GM21447 (cell line): ENCODE results near the gene NSMCE1.

Experiments
- ATAC-seq: cut with Tn5 transposase; IDR thresholded peaks from one replicate; pipeline ENCODE4 v1.9.1; 2021; ENCODE audit not compliant: unreplicated experiment

Gene NSMCE1

DNA sequence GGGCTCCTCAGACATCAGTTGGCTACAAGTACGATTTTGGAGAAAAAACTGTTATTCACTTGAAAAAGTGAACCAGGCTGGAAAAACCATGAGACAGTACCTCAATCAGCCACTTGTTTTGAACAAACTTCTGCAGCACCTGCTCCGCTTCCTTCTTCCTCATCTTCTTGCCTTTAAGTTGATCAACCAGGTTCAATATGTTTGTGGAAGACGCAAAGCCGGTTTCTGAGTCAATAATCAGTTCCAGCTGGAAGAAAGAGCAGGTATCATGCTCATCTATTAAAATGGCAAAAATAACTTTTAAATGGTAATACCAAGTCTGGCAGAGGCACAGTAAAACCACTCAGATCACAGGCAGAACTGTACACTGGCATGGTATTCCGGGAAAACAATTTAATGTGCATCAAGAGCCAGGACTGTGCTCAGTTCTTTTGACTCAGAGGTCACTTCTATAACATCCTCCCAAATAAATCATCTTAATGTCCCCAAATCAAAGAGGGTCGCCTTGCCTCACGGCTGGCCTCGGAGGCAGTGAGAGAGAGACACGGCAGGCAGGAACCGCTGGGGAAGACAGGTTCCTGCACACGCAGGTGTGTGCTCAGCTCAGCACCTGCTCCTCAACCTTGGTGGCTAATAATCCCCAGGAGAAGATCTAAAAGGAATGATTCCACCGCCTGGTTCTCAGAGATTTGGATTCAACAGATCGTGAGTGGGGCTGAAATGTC, 35.5 kb downstream of the NSMCE1 start:
- ATAC-seq = no peak

GRCh38 chr16:27232061-27232900, 36.3 kb downstream of the NSMCE1 start:
- ATAC-seq = peak; percentile 69

- no peak for ATAC-seq
Observed at GRCh38 chr16:27231692-27232060, 36.9 kb downstream of the NSMCE1 start.

GRCh38 chr16:27230562-27231001, 38.0 kb downstream of the NSMCE1 start:
- ATAC-seq = no peak

DNA sequence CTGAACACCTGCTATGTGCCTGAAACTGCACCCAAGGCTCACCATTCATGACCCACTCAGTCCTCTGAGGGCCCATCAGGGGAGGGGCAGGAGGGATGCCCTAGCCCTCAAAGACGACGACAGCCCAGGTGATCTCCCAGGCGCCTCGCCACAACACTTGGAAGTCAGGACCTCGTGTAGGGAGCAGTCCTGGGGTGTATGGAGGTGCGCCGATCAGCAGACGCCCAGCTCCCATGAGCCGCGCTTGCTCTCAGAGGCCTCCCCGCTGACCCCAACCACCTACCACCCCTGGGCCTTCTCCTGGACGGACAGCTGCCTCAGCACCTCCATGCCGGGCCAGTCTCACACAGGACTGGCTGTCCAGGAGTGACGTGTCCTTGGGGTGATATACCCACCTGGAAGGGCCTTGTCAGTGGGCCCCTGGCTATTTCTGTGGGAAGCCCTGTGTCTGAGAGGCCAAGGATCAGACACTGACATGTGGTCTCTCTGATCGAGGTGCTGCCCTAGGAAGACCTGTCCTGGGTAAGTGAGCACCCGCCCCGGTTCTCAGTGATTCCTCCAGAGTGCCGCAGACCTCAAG, 38.6 kb downstream of the NSMCE1 start:
- ATAC-seq = no peak

DNA sequence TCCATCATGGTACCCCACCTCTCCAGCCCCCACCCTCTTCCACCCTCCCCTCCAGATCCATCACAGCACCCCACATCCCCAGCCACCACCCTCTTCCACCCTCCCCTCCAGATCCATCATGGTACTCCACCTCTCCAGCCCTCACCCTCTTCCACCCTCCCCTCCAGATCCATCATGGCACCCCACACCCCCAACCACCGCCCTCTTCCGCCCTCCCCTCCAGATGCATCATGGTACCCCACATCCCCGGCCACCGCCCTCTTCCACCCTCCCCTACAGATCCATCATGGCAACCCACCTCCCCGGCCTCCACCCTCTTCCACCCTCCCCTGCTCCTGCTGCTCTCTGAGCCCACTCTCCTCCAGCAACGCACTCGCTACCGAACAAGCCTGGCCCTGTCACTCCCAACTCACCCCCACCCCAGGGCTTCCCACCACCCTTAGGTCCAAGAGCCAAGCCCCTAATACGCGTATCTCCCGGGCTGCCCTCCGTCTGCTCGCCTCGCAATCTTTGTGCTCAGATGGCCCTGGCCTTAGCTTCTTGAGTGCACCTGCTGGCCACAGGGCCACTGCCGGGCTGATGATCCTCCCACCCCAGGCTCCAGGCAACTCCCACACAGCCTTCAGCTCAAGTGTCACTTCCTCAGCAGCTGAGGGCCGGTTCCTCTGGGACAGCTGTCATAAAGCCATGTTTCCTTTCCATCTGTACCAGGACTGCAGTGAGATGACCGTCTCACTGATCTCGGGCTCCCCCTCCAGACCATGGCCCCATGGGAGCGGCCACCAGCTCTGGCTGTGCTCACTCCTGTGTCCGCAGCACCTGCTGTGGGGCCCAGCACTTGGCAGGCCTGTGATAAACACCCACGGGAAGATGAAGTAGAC, 39.7 kb downstream of the NSMCE1 start:
- ATAC-seq = no peak

- ATAC-seq = no peak
Observed at GRCh38 chr16:27228045-27228444, 40.5 kb downstream of the NSMCE1 start.

DNA sequence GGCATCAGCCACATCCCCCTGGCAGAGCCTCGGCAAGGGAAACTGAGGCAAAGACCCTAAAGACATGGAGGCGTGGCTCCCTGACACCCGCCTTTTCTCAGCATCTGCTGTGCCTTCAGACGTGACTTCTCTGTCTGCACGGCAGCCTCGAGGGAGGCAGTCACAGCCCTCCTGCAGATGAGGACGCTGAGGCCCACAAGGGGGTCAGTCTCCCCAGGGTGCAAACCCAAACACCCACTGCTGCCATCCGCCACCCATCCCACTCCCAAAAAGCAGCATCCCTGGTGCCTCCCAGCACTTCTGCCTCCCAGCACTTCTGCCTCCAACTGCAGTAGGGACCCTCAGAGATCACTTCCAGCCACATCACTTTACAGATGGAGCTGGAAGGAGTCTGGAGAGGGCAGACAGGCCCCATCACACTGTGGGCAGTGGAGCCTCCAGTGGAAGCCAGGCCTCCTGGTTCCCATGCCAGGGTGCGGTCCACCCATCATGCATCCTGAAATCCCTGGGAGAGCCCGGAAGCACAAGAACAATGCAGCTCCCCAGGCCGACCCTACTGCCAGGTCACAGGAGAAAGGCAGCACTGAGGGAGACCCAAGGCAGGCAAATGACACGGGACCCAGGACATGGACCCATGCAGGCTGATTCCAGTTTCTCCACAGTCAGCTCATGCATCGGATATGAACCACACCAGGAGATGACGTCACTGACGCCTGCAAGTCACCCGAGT, 41.4 kb downstream of the NSMCE1 start:
- ATAC-seq = no peak

DNA sequence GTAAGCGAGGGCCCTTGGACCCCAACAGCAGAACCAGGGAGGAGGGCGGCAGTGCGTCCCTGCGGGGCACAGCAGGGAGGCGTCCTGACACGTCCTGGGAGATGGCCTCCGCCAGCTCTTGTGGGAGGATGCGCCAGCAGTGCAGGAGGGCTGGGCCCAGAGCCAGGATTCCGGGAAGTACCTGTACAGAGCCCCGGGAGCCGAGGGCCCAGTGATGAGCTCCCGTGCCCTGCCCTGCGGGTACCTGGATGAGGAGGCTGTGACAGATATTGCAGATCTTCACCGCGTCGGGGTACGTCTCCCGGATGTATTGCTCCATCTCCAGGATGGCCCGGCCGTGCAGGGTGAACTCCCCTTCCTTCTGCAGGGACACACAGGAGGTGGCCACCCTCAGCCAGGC, 42.1 kb downstream of the NSMCE1 start:
- ATAC-seq = no peak

DNA sequence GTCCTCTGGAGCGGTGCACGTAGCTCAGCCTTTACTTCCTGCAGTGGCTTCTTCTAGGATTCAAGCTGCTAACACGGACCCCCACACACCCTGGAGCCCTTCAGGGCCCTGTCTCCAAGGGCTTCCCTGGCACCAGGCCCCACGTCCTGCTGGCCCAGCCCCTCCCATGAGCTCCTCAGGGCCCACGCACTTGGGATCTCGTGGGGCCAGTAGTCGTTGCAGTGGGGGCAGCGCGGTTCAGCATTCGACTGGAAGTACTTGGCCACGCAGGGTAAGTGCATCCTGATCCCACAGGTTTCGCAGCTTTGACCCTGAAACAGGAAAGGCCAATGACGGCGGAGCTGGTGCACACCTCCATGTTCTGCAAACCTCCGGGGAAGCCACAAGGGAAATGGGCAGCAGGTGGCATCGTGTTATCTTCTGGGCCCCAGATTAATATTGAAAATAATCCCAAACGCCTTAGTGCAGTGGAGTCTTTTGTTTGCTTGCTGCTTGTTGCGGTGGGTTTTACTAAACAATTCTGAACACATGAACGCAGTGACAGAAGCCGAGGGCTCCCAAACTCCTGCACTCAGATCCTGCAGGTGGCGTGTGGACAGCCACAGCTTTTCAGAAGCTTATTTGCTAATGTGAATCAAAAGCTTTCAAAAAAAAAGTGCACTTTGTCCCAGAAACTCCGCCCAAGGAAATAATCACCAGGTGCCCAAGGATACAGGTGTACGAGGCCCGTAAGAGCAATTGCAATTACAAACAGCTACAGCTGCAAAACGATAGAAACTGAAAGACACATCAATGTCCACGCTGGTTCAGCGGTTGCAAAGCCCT, 42.8 kb downstream of the NSMCE1 start:
- no peak for ATAC-seq

DNA sequence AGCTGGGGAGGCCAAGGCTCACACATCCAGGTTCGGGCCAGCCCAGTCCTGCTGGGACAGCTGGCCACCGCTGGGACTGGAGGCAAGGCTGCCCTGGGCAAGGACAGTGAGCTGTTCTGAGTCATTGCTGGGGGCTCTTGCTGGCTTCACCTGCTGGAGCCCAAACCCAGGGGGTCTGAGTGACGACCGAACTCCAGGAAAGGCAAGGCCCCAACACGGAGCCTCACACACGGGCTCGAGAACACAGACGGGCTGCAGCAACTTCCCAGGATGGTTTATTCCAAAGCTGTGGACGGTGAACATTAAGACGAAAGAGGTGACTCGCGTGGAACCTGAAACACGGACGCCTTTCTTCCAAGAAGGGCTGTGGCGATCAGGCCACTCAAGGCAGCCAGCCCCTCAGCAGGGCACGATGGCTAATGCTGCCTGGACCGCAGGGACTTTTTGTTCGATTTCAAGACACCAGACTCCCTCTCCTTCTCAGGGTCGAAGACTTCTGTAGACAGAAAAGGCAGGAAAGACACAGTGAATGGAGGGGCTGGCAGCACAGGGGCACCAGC, 43.8 kb downstream of the NSMCE1 start:
- no peak for ATAC-seq

DNA sequence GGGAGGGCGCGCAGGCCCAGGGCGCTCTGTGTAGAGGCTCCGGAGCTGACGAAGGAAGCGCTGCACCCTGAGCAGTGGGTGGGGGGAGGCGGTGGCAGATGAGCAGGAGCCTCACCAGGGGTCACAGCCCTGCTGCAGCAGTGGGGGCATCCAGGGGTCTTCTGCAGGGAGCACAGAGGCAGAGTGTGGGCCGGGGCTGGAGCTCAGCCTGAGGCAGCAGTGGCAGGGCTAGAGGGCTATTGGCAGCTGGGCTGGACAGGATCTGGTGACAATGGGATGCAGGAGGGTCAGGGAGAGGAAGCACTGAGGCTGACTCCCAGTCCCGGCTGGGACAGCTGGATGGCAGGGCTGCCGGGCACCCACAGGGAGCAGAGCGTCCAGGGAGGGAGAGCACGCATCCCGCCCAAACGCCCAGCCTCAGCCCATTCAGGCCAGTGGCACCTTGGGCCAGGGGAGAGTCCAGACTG, 44.3 kb downstream of the NSMCE1 start:
- no peak for ATAC-seq

GRCh38 chr16:27223701-27224100, 44.9 kb downstream of the NSMCE1 start:
- no peak for ATAC-seq

DNA sequence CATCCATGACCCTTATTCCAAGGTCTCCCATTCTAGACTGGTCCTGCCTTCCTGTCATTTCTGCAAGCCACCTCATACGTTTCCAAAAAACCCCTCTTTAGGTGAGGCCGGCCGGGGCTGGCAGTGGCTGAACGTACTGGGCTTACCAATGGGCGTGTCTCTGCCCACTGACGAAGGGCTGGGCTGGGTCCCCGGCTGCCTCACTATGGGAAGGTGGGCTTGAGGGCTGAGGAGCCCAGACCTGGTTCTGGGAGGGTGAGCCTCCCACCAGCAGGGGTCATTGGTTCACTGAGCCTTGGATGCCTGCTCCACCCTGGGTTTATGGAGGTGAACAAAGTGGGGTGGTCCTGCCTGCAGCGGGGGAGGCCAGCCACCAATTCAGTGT, 45.4 kb downstream of the NSMCE1 start:
- ATAC-seq = no peak

GRCh38 chr16:27222249-27223225, 46.0 kb downstream of the NSMCE1 start:
- ATAC-seq = no peak

- no peak for ATAC-seq
Observed at GRCh38 chr16:27221576-27222248, 46.9 kb downstream of the NSMCE1 start.

DNA sequence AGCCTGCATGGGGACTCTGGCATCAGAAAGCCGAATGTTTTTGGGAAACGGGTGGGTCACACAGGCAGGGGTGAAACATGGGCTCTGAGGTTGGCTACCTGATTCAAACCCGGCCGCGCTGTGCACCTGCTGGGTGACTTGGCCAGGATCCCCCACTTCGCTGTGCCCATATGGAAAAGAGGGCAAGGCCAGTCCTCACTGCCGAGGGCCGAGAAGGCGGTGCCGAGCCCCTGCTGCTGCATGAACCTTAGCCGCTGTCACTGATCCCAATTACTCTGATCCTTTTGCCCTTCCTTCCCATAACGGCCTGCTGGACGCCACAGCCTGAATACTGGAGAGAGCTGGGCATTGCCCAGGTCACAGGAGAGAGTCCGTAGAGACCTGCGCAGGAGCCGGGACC, 47.6 kb downstream of the NSMCE1 start:
- ATAC-seq = no peak
